ENCODE measurements around the gene MAP7. TPM values are rescaled to one million over a fixed set of nuclear protein-coding genes. Genes with fewer than 3 reads are reported as not detected.

Gene MAP7
- total and polyA plus RNA-seq, 9 of the 15 experiments (the other 6 are each of a cell fraction or from before 2014, with no cell fraction given): 0.76 to 7.7 (median 3.9) TPM

GRCh38 chr6:136593748-136594490, 43.7 kb upstream of the MAP7 start:
- H3K9me1 ChIP-seq (ENCODE audit: control insufficient read depth, insufficient read depth, low read length): no peaks in the 10 kb centered on the region
- H3K4me1 ChIP-seq (replicated peaks in 1 of 2; ENCODE audit: control insufficient read depth in 2 of 2, insufficient read depth in 2 of 2, low read length in 2 of 2): no peaks in the 10 kb centered on the region; a peak in 1 of 5 replicates
- peak; percentile 29 for FAIRE-seq
- H3K4me2 ChIP-seq (ENCODE audit: insufficient read depth, low read length): no peak overlapping the region
- BruUV-seq (replicated peaks): no TSS peak
- peak overlapping the region; percentile 21; the same call in 1 of the 3 replicates for H3K27ac ChIP-seq (ENCODE audit: extremely low read depth, low read depth, low read length)
- in situ Hi-C loops (cut with MboI) (no loop called here), intact Hi-C loops (cut with micrococcal nuclease) (no loop called here)
- H4K20me1 ChIP-seq (replicated peaks; ENCODE audit: control insufficient read depth, insufficient read depth, low read length): no peaks in the 10 kb centered on the region
- no peak overlapping the region for H3K9ac ChIP-seq (ENCODE audit: insufficient read depth in 1 of 2, low read depth in 2 of 2, low read length in 2 of 2)
- peak; percentile 66 for ATAC-seq
- H2AFZ ChIP-seq (ENCODE audit: low read depth, low read length): no peak overlapping the region
- no peaks in the 10 kb centered on the region for H3K27me3 ChIP-seq (ENCODE audit: control insufficient read depth in 2 of 2, insufficient read depth in 2 of 2, low read length in 2 of 2)
- no peaks in the 10 kb centered on the region for H3K9me3 ChIP-seq (replicated peaks; ENCODE audit: control insufficient read depth, insufficient read depth, low read depth, low read length)
- peaks cover 34% of the 10 kb centered on the region; the same call in 2 of the 3 replicates for H3K36me3 ChIP-seq (ENCODE audit: control insufficient read depth, insufficient read depth, low read length)
- DNase-seq (ENCODE audit: extremely low read depth in 1 of 4, low spot score in 3 of 4): peak in 1 of 4 experiments; percentile 42
- CTCF ChIA-PET (ENCODE audit: low intra/inter-chr PET ratio): no interaction called here
- POLR2A ChIA-PET: interaction anchor here (0.8 to 1.1 kb wide), 3 partner anchors 31 to 152 kb away, joined by 3 to 5 read pairs (median 3); no protein-coding TSS in a partner anchor
- no peak overlapping the region for H3K4me3 ChIP-seq
- WGBS (ENCODE audit: insufficient coverage, low coverage, missing lambda C conversion rate): 42% methylated on average over 6 of the region's 6 CpGs
- no peaks in the 10 kb centered on the region for H3K79me2 ChIP-seq (ENCODE audit: control insufficient read depth, insufficient read depth, low read length)
- TF ChIP-seq CREM (IDR thresholded peaks at IDR 0.05; ENCODE audit: low read depth) (no peak), AFF4 (CRISPR knock-in tag; IDR thresholded peaks at IDR 0.05) (no peak), GABPA (tag; conservative IDR thresholded peaks at IDR 0.05; ENCODE audit: low read depth) (peak; percentile 74), ZSCAN29 (IDR thresholded peaks at IDR 0.05) (no peak), ZBTB17 (CRISPR knock-in tag; IDR thresholded peaks at IDR 0.05) (no peak), KLF6 (CRISPR knock-in tag; IDR thresholded peaks at IDR 0.05; ENCODE audit: borderline replicate concordance) (no peak), RHOXF2B (CRISPR knock-in tag; conservative IDR thresholded peaks at IDR 0.05) (no peak), RBM17 (IDR thresholded peaks at IDR 0.05; ENCODE audit: borderline replicate concordance, low read depth, low read length) (no peak), ZNF134 (CRISPR knock-in tag; conservative IDR thresholded peaks at IDR 0.05) (no peak), ZKSCAN8 (CRISPR knock-in tag; IDR thresholded peaks at IDR 0.05) (0 out of 2 replicates have a peak, but pooled peaks have one; percentile 24), ZNF212 (CRISPR knock-in tag; IDR thresholded peaks at IDR 0.05) (no peak), FOXM1 (IDR thresholded peaks at IDR 0.05; ENCODE audit: low read depth) (peak; percentile 74), FOXM1 (CRISPR knock-in tag; IDR thresholded peaks at IDR 0.05; ENCODE audit: low read depth) (no peak), ZNF644 (tag; IDR thresholded peaks at IDR 0.05; ENCODE audit: low read depth) (0 out of 2 replicates have a peak, but pooled peaks have one; percentile 36), ELF1 (tag; IDR thresholded peaks at IDR 0.05) (0 out of 2 replicates have a peak, but pooled peaks have one; percentile 52), C11orf30 (IDR thresholded peaks at IDR 0.05; ENCODE audit: low read depth) (peak; percentile 65), ATF3 (IDR thresholded peaks at IDR 0.05) (no peak), ATF3 (CRISPR knock-in tag; conservative IDR thresholded peaks at IDR 0.05) (0 out of 2 replicates have a peak, but pooled peaks have one; percentile 51)
- TF ChIP-seq, protein P1, sequence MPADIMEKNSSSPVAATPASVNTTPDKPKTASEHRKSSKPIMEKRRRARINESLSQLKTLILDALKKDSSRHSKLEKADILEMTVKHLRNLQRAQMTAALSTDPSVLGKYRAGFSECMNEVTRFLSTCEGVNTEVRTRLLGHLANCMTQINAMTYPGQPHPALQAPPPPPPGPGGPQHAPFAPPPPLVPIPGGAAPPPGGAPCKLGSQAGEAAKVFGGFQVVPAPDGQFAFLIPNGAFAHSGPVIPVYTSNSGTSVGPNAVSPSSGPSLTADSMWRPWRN (IDR thresholded peaks at IDR 0.05; ENCODE audit: low read depth): no peak
